Lung (tissue), 12 donors: Measurements from ENCODE around the gene CCDC17. TPM values are rescaled to one million over a fixed set of nuclear protein-coding genes. Genes with fewer than 3 reads are reported as not detected.

Experiments used
- ATAC-seq: fragments of 200-7000 bp; cut with Tn5 transposase; one replicate; pipeline ENCODE4 v1.9.1; 2020; ENCODE audit warnings: moderate number of reproducible peaks; ENCODE audit not compliant: insufficient read depth, low FRiP score
- DNase-seq, 3 donors: peaks; one replicate each; pipeline ENCODE4 v3.0.0-alpha.2; 2013 to 2017
- H3K27ac ChIP-seq, 2 donors: one replicate each; pipeline ENCODE4 v1.5.1; 2013; ENCODE audit warnings: mild to moderate bottlenecking in 2 of 2, moderate library complexity in 2 of 2, control low read depth in 1 of 2, inconsistent platforms in 1 of 2, low read depth in 1 of 2, low read length in 1 of 2
- H3K27me3 ChIP-seq, 3 donors: one replicate each; pipeline ENCODE4 v1.5.1; 2013; ENCODE audit warnings: low read length in 2 of 3; ENCODE audit not compliant: control insufficient read depth in 3 of 3, insufficient read depth in 3 of 3
- H3K36me3 ChIP-seq, 4 donors: one replicate each; pipeline ENCODE4 v1.5.1; 2013; ENCODE audit warnings: low read length in 4 of 4, mild to moderate bottlenecking in 1 of 4, moderate library complexity in 1 of 4; ENCODE audit not compliant: control insufficient read depth in 4 of 4, insufficient read depth in 4 of 4
- H3K4me1 ChIP-seq, 5 donors: one replicate each; pipeline ENCODE4 v1.5.1; 2013; ENCODE audit warnings: low read length in 5 of 5, mild to moderate bottlenecking in 2 of 5, moderate library complexity in 1 of 5; ENCODE audit not compliant: control insufficient read depth in 5 of 5, insufficient read depth in 5 of 5
- H3K4me3 ChIP-seq: one replicate; pipeline ENCODE4 v1.5.1; 2013; ENCODE audit warnings: mild to moderate bottlenecking, control low read depth, moderate library complexity
- H3K9ac ChIP-seq, 2 donors: one replicate each; pipeline ENCODE4 v1.5.1; 2013; ENCODE audit warnings: low read length in 2 of 2, control low read depth in 1 of 2; ENCODE audit not compliant: insufficient read depth in 1 of 2
- H3K9me3 ChIP-seq, 4 donors: one replicate each; pipeline ENCODE4 v1.5.1; 2013; ENCODE audit warnings: low read length in 3 of 4, mild to moderate bottlenecking in 1 of 4, moderate library complexity in 1 of 4; ENCODE audit not compliant: control insufficient read depth in 4 of 4, insufficient read depth in 3 of 4
- WGBS, 2 donors: extraction: QIAGEN DNeasy Blood & Tissue Kit; methylation state at CpG; one replicate each; pipeline ENCODE4 v1.1.7; 2013; 5-methylcytosine and 5-hydroxymethylcytosine counted together
- polyA plus RNA-seq, 2 donors: library from polyadenylated mRNA; stranded (reverse); fragments of 200-250 nt; gene quantifications; one replicate each; pipeline ENCODE4 v1.2.1, GENCODE V29; 2013
- total RNA-seq, 2 donors: library from RNA; depleted of rRNA in 1 of 2; stranded (reverse); fragments of >200 nt in 1 of 2; gene quantifications; one replicate each; pipeline ENCODE4 v1.2.1, GENCODE V29; 2014 to 2021
- TF ChIP-seq, protein P1 (sequence below): IDR thresholded peaks from 2 replicates; pipeline ENCODE4 v1.5.1; 2012; ENCODE audit warnings: mild to moderate bottlenecking; ENCODE audit errors: control extremely low read depth, extremely low read depth
- donor health status: control.
- donor health status: control.
- donor health status: Bipolar disorder and iron deficiency.
- donor health status: healthy.
- donor health status: DM: yes; HTN: yes; CAD: no.

The CCDC17 gene
- total and polyA plus RNA-seq, 4 donors, result 10.1 to 53.7 (median 22.7) TPM

DNA sequence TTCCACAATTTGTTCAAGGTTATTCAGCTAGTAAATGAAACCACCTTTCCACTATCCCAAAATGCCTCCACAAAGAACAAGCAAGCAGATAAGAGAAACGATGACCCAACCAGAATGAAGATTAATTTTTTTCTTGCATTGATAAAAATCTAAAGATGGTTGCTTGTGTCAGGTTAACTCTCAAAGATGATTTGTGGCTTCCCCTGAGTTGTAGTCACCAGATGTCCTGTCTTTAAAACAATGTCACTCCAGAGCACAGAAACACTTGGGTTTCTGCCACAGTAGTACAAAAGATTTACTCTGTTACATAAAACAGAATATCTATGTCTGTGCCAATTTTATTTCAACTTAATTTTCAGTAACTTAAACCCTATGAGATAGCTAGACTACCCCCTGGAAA, 11.4 kb upstream of the CCDC17 start:
- Histone ChIP-seq H3K9me3 (no peaks in the 10 kb centered on the region), H3K9ac (no peak overlapping the region), H3K4me1 (no peaks in the 10 kb centered on the region), H3K27ac (no peak overlapping the region), H3K36me3 (peaks cover 35 to 62% (median 45%) of the 10 kb centered on the region in 4 donors), H3K27me3 (no peaks in the 10 kb centered on the region), H3K4me3 (no peak overlapping the region)
- ATAC-seq (no peak), DNase-seq (no peak)
- TF ChIP-seq, protein P1, sequence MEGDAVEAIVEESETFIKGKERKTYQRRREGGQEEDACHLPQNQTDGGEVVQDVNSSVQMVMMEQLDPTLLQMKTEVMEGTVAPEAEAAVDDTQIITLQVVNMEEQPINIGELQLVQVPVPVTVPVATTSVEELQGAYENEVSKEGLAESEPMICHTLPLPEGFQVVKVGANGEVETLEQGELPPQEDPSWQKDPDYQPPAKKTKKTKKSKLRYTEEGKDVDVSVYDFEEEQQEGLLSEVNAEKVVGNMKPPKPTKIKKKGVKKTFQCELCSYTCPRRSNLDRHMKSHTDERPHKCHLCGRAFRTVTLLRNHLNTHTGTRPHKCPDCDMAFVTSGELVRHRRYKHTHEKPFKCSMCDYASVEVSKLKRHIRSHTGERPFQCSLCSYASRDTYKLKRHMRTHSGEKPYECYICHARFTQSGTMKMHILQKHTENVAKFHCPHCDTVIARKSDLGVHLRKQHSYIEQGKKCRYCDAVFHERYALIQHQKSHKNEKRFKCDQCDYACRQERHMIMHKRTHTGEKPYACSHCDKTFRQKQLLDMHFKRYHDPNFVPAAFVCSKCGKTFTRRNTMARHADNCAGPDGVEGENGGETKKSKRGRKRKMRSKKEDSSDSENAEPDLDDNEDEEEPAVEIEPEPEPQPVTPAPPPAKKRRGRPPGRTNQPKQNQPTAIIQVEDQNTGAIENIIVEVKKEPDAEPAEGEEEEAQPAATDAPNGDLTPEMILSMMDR, result no peak
- 66 to 70% methylated on average over 1 of the region's 1 CpG for WGBS, 2 donors

DNA sequence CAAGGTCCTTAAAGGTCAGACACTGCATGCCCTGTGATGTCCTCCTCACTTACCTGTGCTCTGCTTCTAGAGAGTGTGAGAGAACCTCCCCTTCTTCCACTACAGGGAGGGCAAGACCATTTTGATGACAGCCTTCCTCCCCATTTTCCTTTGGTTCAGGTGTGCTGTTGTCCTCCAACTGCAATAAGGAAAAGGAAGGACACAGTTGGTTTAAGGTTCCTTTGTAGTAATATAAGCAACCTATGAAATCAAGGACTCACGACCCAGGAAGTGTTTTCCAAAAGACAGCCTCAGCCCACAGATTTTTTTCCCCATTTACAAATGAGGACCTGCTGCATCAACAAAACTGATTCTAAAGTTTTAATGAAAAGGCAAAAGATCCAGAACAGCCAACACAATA, 6.6 kb upstream of the CCDC17 start:
- ATAC-seq (no peak), DNase-seq (no peak)
- H3K4me3 ChIP-seq, result no peak overlapping the region
- no peak overlapping the region for H3K9ac ChIP-seq
- H3K4me1 ChIP-seq, result no peaks in the 10 kb centered on the region
- H3K27me3 ChIP-seq, result no peaks in the 10 kb centered on the region
- WGBS, 2 donors, result 87 to 90% methylated on average over 1 of the region's 1 CpG
- TF ChIP-seq, protein P1, result no peak
- H3K9me3 ChIP-seq, result no peaks in the 10 kb centered on the region
- peaks cover 46 to 57% (median 53%) of the 10 kb centered on the region in 4 donors for H3K36me3 ChIP-seq
- no peak overlapping the region for H3K27ac ChIP-seq

DNA sequence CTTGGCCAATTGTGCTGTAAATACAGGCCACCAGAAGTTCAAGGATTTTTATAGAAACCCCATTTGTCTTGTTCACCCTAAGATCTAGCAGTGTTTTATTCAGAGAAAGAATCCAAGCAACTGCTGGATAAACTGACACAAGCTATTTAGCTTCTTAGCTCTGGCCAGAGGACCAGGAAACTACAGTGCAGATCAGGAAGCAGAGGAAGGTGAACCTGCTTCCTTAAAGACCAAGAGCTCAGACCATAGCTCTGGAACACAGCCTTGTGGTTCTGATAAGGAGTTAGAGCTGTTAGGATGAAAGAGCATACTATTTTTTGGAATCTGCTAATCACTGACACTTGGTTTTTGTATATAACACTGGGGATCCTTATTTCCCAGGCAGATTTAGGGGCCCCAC, 5.2 kb upstream of the CCDC17 start:
- Histone ChIP-seq H3K27me3 (no peaks in the 10 kb centered on the region), H3K4me3 (no peak overlapping the region), H3K9me3 (no peaks in the 10 kb centered on the region), H3K36me3 (peaks cover 42 to 51% (median 47%) of the 10 kb centered on the region in 4 donors), H3K9ac (no peak overlapping the region), H3K27ac (no peak overlapping the region), H3K4me1 (no peaks in the 10 kb centered on the region)
- DNase-seq (no peak), ATAC-seq (no peak)
- TF ChIP-seq, protein P1, result no peak
